ENCODE measurements around the gene GABARAPL1.

DNA sequence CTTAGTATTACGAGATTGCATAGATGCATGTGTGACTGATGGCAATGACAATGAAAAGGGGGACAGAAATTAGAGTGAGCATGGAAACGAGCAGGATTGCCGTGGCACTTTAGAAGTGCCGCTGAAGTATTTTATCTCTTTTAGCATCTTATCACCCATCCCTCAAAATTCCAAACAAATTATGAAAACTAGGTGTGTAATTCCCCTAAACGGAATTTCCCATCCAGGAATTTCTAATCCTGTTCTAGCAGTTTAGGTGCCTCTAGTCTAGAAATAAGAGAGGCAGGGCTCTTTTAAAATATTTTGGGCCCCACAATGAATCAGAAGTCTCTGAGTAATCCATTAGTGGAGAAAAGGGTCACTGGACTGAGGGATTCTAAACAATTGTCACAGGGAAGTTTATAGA is 32.9 kb upstream of the GABARAPL1 start:
- TF ChIP-seq CEBPB (IDR thresholded peaks at IDR 0.05; ENCODE audit: borderline replicate concordance in 1 of 2, low read depth in 2 of 2, low read length in 2 of 2) (no peak), HDAC6 (IDR thresholded peaks at IDR 0.05; ENCODE audit: unreplicated experiment) (no peak), GABPA (IDR thresholded peaks at IDR 0.05; ENCODE audit: low read depth) (no peak), KDM1A (IDR thresholded peaks at IDR 0.05; ENCODE audit: borderline replicate concordance) (no peak), FOS (IDR thresholded peaks at IDR 0.05; ENCODE audit: borderline replicate concordance, extremely low read depth, insufficient read length) (no peak), SMC3 (IDR thresholded peaks at IDR 0.05; ENCODE audit: borderline replicate concordance, low read length) (no peak), SRF (IDR thresholded peaks at IDR 0.05; ENCODE audit: low read depth in 2 of 2, low read length in 2 of 2) (no peak), SP1 (IDR thresholded peaks at IDR 0.05; ENCODE audit: low read depth, low read length) (no peak), ASH2L (IDR thresholded peaks at IDR 0.05; ENCODE audit: borderline replicate concordance, low read depth) (no peak), POLR2AphosphoS2 (IDR thresholded peaks at IDR 0.05; ENCODE audit: low read depth, low read length) (no peak), POLR2A (IDR thresholded peaks at IDR 0.05; ENCODE audit: low read depth, low read length) (no peak)
- TF ChIP-seq, protein P1, sequence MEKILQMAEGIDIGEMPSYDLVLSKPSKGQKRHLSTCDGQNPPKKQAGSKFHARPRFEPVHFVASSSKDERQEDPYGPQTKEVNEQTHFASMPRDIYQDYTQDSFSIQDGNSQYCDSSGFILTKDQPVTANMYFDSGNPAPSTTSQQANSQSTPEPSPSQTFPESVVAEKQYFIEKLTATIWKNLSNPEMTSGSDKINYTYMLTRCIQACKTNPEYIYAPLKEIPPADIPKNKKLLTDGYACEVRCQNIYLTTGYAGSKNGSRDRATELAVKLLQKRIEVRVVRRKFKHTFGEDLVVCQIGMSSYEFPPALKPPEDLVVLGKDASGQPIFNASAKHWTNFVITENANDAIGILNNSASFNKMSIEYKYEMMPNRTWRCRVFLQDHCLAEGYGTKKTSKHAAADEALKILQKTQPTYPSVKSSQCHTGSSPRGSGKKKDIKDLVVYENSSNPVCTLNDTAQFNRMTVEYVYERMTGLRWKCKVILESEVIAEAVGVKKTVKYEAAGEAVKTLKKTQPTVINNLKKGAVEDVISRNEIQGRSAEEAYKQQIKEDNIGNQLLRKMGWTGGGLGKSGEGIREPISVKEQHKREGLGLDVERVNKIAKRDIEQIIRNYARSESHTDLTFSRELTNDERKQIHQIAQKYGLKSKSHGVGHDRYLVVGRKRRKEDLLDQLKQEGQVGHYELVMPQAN (conservative IDR thresholded peaks at IDR 0.05) = no peak
- TF ChIP-seq, protein P2, sequence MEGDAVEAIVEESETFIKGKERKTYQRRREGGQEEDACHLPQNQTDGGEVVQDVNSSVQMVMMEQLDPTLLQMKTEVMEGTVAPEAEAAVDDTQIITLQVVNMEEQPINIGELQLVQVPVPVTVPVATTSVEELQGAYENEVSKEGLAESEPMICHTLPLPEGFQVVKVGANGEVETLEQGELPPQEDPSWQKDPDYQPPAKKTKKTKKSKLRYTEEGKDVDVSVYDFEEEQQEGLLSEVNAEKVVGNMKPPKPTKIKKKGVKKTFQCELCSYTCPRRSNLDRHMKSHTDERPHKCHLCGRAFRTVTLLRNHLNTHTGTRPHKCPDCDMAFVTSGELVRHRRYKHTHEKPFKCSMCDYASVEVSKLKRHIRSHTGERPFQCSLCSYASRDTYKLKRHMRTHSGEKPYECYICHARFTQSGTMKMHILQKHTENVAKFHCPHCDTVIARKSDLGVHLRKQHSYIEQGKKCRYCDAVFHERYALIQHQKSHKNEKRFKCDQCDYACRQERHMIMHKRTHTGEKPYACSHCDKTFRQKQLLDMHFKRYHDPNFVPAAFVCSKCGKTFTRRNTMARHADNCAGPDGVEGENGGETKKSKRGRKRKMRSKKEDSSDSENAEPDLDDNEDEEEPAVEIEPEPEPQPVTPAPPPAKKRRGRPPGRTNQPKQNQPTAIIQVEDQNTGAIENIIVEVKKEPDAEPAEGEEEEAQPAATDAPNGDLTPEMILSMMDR (IDR thresholded peaks at IDR 0.05 in 2 of 3, conservative IDR thresholded peaks at IDR 0.05 in 1 of 3; ENCODE audit: control insufficient read depth in 2 of 3, extremely low read depth in 1 of 3, insufficient read depth in 1 of 3, low read depth in 3 of 3, low read length in 3 of 3) = no peak

All from GM12878 (cell line).